Measurements from ENCODE around the gene KREMEN2. TPM values are rescaled to one million over a fixed set of nuclear protein-coding genes. Genes with fewer than 3 reads are reported as not detected.

KREMEN2 gene
- polyA plus RNA-seq, 1 donor from 2014 or later, result 1.5 TPM

DNA sequence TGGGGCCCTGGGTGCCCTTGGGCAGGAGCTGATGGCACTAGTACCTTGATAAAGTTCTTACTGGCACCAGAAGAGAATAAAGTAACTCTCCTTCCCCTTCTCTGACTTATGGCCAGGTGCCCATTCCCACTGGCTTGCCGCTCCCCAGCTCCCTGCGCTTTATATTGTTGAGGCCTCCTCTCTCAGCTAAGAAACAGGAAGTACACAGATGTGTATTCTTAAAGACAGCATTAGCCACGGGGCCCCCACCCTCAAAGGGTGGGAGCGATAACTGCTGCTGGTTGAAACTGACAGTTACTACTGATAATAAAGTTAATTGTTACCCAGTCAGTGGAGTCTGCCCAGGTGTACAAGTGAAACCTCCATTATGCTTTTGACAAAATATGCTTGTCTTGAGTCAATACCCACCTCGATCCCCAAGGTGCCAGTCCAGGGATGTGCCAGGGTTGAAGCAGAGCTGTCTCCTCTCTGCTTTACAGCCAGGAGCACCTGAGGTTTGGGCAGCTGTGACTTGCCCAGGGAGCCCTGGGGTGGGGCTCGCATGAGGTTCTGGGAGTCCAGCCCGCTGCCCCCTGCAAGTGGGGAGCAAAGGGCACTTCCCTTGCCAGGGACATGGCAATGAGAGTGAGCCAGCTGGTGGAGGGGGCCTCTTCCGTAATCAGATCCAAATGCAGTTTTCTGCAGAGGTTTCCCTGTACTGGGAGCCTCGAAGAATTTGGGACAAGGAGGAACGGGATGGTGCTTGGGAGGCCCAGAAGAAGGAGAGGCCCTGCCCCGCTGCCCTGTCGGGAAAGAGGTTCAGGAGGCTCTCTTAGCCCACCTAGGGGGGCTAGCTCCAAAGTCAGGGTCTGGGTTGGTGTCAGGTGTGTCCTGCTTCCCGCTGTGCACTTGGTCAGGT is 43.2 kb downstream of the KREMEN2 start:
- H3K27ac Mint-ChIP-seq, result peak overlapping the region in 1 of 3 donors; percentile 83
- no peaks in the 10 kb centered on the region for H3K9me3 Mint-ChIP-seq
- no peaks in the 10 kb centered on the region for H3K36me3 Mint-ChIP-seq
- H3K4me3 Mint-ChIP-seq, result peak overlapping the region; percentile 25 to 91 (median 84)
- H3K4me1 Mint-ChIP-seq, result peaks cover 15 to 22% (median 20%) of the 10 kb centered on the region in 3 donors
- H3K27me3 Mint-ChIP-seq, result peaks cover 28% of the 10 kb centered on the region

DNA sequence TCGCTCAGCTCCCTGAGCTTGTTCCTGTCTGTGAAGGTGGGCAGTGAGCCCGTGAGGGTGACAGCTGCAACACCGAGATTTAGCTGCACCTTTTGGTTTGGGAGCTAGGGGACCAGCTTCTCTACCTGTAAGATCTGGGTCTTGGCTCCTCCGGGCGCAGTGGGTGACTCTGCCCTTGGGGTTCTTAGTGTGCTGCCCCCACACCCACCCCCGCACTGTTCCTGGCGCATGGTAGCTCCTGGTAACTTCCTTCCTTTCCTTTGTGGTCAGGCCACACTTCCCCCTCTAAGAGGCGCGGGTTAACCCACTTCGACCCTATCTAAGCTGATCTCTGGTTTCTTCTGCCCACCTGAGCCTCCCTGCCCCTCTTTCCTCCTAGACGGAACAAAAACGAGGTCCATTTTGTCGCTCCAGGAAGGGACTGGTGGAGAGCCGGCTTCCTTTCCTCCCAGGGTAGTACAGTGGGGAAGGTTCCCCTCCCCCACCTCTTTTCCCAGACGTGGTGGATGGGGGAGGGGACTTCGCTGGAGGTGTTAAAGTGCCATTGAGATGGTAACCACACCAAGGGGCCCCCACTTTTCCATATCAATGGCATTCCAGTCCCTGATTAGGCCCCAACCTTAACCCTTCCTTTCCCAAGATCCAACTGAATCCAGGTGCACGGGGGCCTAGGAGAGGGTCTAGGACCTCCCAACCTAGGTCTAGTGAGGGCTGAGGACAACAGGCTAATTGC is 44.0 kb downstream of the KREMEN2 start:
- Mint-ChIP-seq H3K4me1 (peaks cover 15 to 20% (median 20%) of the 10 kb centered on the region in 3 donors), H3K27ac (peak overlapping the region in 1 of 3 donors; percentile 79), H3K4me3 (peak overlapping the region; percentile 25 to 91 (median 69)), H3K27me3 (peaks cover 33% of the 10 kb centered on the region), H3K9me3 (no peaks in the 10 kb centered on the region), H3K36me3 (no peaks in the 10 kb centered on the region)

- H3K9me3 Mint-ChIP-seq, result no peaks in the 10 kb centered on the region
- no peaks in the 10 kb centered on the region for H3K36me3 Mint-ChIP-seq
- H3K4me3 Mint-ChIP-seq, result peak overlapping the region in 1 of 4 donors; percentile 40
- H3K27me3 Mint-ChIP-seq, result peaks cover 33% of the 10 kb centered on the region
- H3K4me1 Mint-ChIP-seq, result peaks cover 15 to 19% (median 18%) of the 10 kb centered on the region in 3 donors
- no peak overlapping the region for H3K27ac Mint-ChIP-seq
These were observed 44.6 kb downstream of the KREMEN2 start for GRCh38 chr16:3008690-3009037.

- Mint-ChIP-seq H3K4me1 (peaks cover 15 to 18% (median 15%) of the 10 kb centered on the region in 3 donors), H3K9me3 (no peaks in the 10 kb centered on the region), H3K27me3 (peaks cover 33% of the 10 kb centered on the region), H3K4me3 (no peak overlapping the region), H3K27ac (no peak overlapping the region), H3K36me3 (no peaks in the 10 kb centered on the region)
These were observed 45.7 kb downstream of the KREMEN2 start for GRCh38 chr16:3009568-3010390.

DNA sequence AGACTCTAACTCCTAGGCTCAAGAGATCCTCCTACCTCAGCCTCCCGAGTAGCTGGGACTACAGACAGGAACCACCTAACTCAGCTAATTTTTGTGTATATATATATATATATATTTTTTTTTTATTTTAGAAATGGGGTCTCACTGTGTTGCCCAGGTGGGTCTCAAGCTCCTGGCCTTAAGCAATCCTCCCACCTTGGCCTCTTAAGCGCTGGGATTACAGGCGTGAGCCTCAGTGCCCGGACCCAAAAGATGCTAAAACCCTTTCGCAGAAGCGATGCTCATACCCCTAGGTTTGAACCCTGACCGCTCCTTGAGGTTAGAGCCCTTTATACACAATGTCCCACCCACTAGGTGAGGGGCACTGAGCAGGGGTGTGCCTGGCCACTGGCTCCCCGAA is 46.4 kb downstream of the KREMEN2 start:
- no peak overlapping the region for H3K4me3 Mint-ChIP-seq
- no peak overlapping the region for H3K27ac Mint-ChIP-seq
- H3K4me1 Mint-ChIP-seq, result peaks cover 15 to 18% (median 15%) of the 10 kb centered on the region in 3 donors
- H3K27me3 Mint-ChIP-seq, result peaks cover 28% of the 10 kb centered on the region
- H3K36me3 Mint-ChIP-seq, result no peaks in the 10 kb centered on the region
- H3K9me3 Mint-ChIP-seq, result no peaks in the 10 kb centered on the region

DNA sequence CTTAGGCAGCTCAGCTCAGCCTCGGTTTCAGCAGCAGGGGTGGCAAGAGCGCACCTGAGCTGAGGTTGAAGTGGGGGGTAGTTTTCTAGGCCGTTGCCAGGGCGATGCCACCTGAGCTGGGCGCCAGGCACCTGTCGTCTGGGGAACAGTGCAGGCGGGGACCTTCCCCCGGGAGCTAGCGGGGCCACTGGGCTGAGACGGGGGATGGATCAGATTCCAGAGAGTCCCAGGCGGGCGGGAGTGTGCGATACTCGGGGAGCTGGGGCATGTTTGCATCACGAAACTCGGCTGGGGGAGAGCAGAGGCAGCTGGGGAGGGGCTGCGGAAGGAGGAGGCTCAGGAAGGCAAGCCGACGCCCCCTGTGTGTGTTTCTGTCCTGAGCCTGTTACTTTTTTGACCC is 48.2 kb downstream of the KREMEN2 start:
- Mint-ChIP-seq H3K27me3 (peaks cover 26% of the 10 kb centered on the region), H3K27ac (no peak overlapping the region), H3K36me3 (no peaks in the 10 kb centered on the region), H3K4me1 (peaks cover 8 to 12% (median 8%) of the 10 kb centered on the region in 3 donors), H3K4me3 (no peak overlapping the region), H3K9me3 (no peaks in the 10 kb centered on the region)

GRCh38 chr16:3012828-3013420 is 48.8 kb downstream of the KREMEN2 start, which contains the start of gene CLDN9:
Gene CLDN9 (plus strand): TSS chr16:3012923. CDS start chr16:3013363, 440 bp downstream.
- no peak within 1 kb of the TSS for H3K27ac Mint-ChIP-seq
- H3K27me3 Mint-ChIP-seq, result peaks cover 21% of the 10 kb centered on the region
- H3K36me3 Mint-ChIP-seq, result no peaks in the 10 kb centered on the region
- peak within 1 kb of the TSS in 1 of 4 donors; percentile 70 for H3K4me3 Mint-ChIP-seq
- H3K9me3 Mint-ChIP-seq, result no peaks in the 10 kb centered on the region
- H3K4me1 Mint-ChIP-seq, result peaks cover 3 to 8% (median 4%) of the 10 kb centered on the region in 3 donors

- Mint-ChIP-seq H3K27ac (no peak overlapping the region), H3K27me3 (peaks cover 16% of the 10 kb centered on the region), H3K4me1 (peaks cover 0 to 3% (median 0%) of the 10 kb centered on the region in 3 donors), H3K9me3 (no peaks in the 10 kb centered on the region), H3K36me3 (no peaks in the 10 kb centered on the region), H3K4me3 (no peak overlapping the region)
These were observed 49.4 kb downstream of the KREMEN2 start for GRCh38 chr16:3013491-3013951.

GRCh38 chr16:3013998-3014690 is 50.1 kb downstream of the KREMEN2 start:
- Mint-ChIP-seq H3K4me1 (peaks cover 0 to 1% (median 0%) of the 10 kb centered on the region in 3 donors), H3K27me3 (peaks cover 16% of the 10 kb centered on the region), H3K4me3 (no peak overlapping the region), H3K36me3 (no peaks in the 10 kb centered on the region), H3K27ac (no peak overlapping the region), H3K9me3 (no peaks in the 10 kb centered on the region)

DNA sequence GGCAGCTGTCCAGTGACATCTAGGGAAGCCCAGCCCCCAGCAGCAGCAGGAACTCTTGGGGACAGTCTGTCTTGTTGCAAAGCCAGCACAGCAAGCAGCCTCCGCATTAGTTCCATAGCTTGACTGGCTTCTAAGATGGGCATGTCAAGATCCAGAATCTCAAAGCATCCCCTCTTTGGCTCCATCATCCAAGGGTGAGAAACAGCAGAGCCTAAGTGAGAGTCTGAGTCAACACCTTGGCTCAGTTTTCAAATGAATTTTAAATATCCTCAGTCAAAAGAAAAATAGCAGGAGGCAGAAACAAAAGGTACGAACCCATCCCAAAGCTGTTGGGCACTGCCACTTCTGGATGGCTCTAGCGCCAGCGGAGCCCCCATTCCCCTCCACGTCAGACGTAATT is 50.9 kb downstream of the KREMEN2 start:
- H3K27ac Mint-ChIP-seq, result no peak overlapping the region
- H3K4me3 Mint-ChIP-seq, result peak overlapping the region in 1 of 4 donors; percentile 20
- H3K4me1 Mint-ChIP-seq, result peaks cover 0 to 3% (median 0%) of the 10 kb centered on the region in 3 donors
- no peaks in the 10 kb centered on the region for H3K9me3 Mint-ChIP-seq
- H3K36me3 Mint-ChIP-seq, result no peaks in the 10 kb centered on the region
- peaks cover 16% of the 10 kb centered on the region for H3K27me3 Mint-ChIP-seq

DNA sequence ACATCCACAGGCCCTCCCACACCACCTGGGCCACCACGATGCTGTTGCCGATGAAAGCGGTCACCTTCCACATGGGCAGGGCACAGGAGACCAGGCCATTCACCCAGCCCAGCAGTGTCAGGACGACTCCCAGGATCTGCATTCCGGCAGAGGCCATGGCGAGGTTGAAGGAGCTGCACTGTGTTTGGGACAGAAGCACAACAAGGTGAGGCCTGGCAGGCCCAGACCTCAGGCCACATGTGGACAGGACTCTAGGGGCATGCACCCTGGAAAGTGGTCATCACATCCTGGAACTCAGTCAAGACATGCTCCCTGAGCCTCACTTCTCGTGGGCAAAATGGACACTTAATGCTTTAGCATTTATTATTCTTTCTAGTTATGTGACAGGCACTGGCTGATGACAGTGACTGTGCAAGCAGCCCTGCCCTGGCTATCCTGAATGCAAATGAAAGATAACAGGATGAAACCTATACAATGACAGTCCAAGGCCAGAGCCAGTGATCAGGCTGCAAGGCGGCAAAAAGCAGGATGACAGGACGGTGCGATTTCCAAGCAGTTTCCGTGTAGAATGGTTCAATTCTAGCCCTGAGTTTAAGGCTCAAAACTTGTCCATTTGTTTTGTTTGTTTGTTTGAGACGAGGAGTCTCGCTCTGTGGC is 51.9 kb downstream of the KREMEN2 start:
- Mint-ChIP-seq H3K27me3 (peaks cover 16% of the 10 kb centered on the region), H3K27ac (peak overlapping the region in 1 of 3 donors; percentile 31)

DNA sequence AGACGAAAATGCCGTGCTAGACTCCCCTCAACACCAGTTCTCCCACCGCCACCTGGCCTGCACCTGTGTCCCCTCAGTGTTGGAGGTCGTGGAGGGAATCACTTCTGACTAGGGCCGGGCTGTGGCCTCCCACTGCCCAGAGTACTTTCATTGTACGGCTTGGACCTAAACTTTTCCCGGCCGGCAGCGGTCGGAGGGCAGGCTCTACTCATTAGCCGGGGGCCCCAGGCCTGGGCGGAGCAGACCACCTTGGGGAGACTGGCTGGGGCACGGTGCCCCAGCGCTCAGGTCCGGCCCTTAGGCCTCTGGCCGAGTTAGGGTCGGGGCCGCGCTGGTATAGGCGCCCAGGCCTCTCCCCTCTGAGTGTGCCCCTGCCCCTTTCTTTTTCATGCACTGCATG is 53.3 kb downstream of the KREMEN2 start:
- H3K27ac Mint-ChIP-seq, result no peak overlapping the region
- H3K27me3 Mint-ChIP-seq, result peaks cover 11% of the 10 kb centered on the region
- no peak overlapping the region for H3K4me3 Mint-ChIP-seq

More for the DNA sequence above, 51.9 kb downstream of the KREMEN2 start:
- Mint-ChIP-seq H3K4me3 (peak overlapping the region in 1 of 4 donors; percentile 14), H3K9me3 (no peaks in the 10 kb centered on the region), H3K4me1 (peaks cover 0 to 4% (median 2%) of the 10 kb centered on the region in 3 donors), H3K36me3 (no peaks in the 10 kb centered on the region)

More for the DNA sequence above, 53.3 kb downstream of the KREMEN2 start:
- Mint-ChIP-seq H3K4me1 (peaks cover 8 to 12% (median 11%) of the 10 kb centered on the region in 3 donors), H3K9me3 (no peaks in the 10 kb centered on the region), H3K36me3 (no peaks in the 10 kb centered on the region)
